ENCODE measurements around the gene RAD51B.

DNA sequence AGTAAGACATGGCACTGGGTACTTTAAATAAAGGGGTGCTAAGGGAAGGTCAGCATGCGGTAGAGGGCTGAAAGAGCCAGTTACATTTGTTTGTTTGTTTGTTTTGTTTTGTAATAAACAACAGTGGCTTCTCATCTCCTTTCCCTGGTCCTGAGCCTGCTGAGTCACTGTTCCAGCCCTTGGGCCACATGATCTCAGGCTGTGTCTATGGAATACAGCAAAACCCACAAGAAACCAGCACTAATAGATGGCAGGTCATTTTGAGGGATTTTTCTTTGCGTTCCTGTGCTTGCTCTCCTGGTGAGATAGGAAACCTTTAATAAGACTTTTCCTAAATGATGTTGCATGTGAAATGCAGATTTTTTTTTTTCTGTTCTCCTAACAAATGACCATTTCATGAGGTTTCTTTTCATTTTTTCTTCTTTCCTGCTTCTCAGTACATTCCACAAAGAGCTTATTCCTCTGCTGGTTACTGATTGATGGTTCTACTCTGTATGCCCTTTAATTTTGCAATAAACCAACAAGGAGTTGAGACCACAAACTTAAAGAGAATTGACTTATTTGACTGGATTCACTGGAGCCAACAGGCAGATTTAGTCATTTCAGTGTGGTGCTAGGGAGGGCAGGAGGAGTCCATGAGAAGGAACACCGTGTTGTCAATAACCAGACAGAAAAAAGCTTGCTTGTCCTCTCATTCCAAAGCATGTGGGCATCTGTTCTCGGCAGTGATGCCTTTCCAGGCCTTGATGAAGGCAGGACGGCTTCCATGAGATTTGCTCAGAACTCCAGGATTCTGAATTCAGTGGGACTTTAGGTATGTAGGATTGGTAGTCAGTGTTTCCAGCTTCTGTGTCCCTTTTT lies 459.2 kb downstream of the RAD51B start:
- no peak for TF ChIP-seq TCF7L2 (IDR thresholded peaks at IDR 0.05; ENCODE audit: borderline replicate concordance, low read depth, low read length)
- TF ChIP-seq, protein P1, sequence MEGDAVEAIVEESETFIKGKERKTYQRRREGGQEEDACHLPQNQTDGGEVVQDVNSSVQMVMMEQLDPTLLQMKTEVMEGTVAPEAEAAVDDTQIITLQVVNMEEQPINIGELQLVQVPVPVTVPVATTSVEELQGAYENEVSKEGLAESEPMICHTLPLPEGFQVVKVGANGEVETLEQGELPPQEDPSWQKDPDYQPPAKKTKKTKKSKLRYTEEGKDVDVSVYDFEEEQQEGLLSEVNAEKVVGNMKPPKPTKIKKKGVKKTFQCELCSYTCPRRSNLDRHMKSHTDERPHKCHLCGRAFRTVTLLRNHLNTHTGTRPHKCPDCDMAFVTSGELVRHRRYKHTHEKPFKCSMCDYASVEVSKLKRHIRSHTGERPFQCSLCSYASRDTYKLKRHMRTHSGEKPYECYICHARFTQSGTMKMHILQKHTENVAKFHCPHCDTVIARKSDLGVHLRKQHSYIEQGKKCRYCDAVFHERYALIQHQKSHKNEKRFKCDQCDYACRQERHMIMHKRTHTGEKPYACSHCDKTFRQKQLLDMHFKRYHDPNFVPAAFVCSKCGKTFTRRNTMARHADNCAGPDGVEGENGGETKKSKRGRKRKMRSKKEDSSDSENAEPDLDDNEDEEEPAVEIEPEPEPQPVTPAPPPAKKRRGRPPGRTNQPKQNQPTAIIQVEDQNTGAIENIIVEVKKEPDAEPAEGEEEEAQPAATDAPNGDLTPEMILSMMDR (tag by site-specific recombination; IDR thresholded peaks at IDR 0.05), result no peak
- TF ChIP-seq ZBTB21 (tag by site-specific recombination; IDR thresholded peaks at IDR 0.05), result no peak
- TF ChIP-seq ZNF274 (IDR thresholded peaks at IDR 0.05; ENCODE audit: low read length), result no peak
- TF ChIP-seq ZNF274 (tag by site-specific recombination; IDR thresholded peaks at IDR 0.05; ENCODE audit: borderline replicate concordance), result no peak
- no peak for TF ChIP-seq YY1 (tag by site-specific recombination; IDR thresholded peaks at IDR 0.05)

Data from HEK293 (cell line).